KMS-11 (cell line): ENCODE results near the gene HSD3B2.

ENCODE experiments used
- H2AFZ ChIP-seq: fragments of 200-600 bp; sonication (generic); 2 replicates; pipeline ENCODE4 v1.6.1; 2016; ENCODE audit warnings: antibody characterized with exemption, mixed run types, low read depth
- H3K27ac ChIP-seq: fragments of 200-600 bp; sonication (generic); 2 replicates; pipeline ENCODE4 v1.6.1; 2016; ENCODE audit warnings: mild to moderate bottlenecking, mixed run types
- H3K27me3 ChIP-seq: fragments of 200-600 bp; sonication (generic); 2 replicates; pipeline ENCODE4 v1.6.1; 2017; ENCODE audit warnings: mild to moderate bottlenecking, low read depth, mixed run types, moderate library complexity; ENCODE audit not compliant: insufficient read depth
- H3K36me3 ChIP-seq: fragments of 200-600 bp; sonication (generic); 2 replicates; pipeline ENCODE4 v1.6.1; 2017; ENCODE audit warnings: mild to moderate bottlenecking, mixed run types; ENCODE audit not compliant: insufficient read depth
- H3K4me1 ChIP-seq: fragments of 200-600 bp; sonication (generic); 2 replicates; pipeline ENCODE4 v1.6.1; 2016; ENCODE audit warnings: mild to moderate bottlenecking, low read depth, mixed run types; ENCODE audit not compliant: poor library complexity, severe bottlenecking
- H3K4me2 ChIP-seq: fragments of 200-600 bp; sonication (generic); 2 replicates; pipeline ENCODE4 v1.7.0; 2016; ENCODE audit warnings: mild to moderate bottlenecking, mixed run types
- H3K4me3 ChIP-seq: fragments of 200-600 bp; sonication (generic); IDR thresholded peaks from 2 replicates; pipeline ENCODE4 v1.6.1; 2017; ENCODE audit warnings: low read depth, low read length, mixed read lengths; ENCODE audit not compliant: insufficient read depth
- H3K79me2 ChIP-seq: fragments of 200-600 bp; sonication (generic); 2 replicates; pipeline ENCODE4 v1.6.1; 2016; ENCODE audit warnings: low read depth, mixed run types; ENCODE audit not compliant: insufficient read depth
- H3K9ac ChIP-seq: fragments of 200-600 bp; sonication (generic); 2 replicates; pipeline ENCODE4 v1.6.1; 2016; ENCODE audit warnings: mild to moderate bottlenecking, mixed run types
- H4K20me1 ChIP-seq: fragments of 200-600 bp; sonication (generic); 2 replicates; pipeline ENCODE4 v1.6.1; 2016; ENCODE audit warnings: mild to moderate bottlenecking, mixed run types; ENCODE audit not compliant: insufficient read depth
- TF ChIP-seq, protein P1 (sequence below): fragments of 200-600 bp; sonication (generic); conservative IDR thresholded peaks from 2 replicates; pipeline ENCODE4 v1.6.1; 2017; ENCODE audit warnings: low read depth, mild to moderate bottlenecking, antibody characterized with exemption, low read length, moderate library complexity, mixed read lengths

The HSD3B2 gene

DNA sequence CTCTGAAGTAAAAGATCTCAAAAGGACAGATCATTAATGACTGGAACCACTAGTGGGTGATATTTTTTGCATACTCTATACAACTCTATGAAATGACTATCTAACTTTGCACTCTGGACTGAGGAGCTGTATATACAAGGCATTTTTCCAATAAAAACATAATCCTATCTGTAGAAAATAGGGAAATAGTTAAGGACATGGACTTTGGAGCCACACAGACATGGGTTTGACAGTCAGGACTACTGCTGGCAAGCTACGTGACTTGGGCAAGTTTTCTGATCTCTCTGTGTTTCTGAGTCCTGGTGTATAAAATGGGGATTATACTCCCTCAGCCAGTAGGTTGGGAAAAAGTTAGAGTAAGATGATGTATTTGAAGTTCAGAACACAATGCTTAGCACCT lies 20.9 kb upstream of the HSD3B2 start:
- no peak overlapping the region for H3K9ac ChIP-seq
- no peaks in the 10 kb centered on the region for H3K36me3 ChIP-seq
- H3K79me2 ChIP-seq, result no peaks in the 10 kb centered on the region
- no peaks in the 10 kb centered on the region for H4K20me1 ChIP-seq
- no peaks in the 10 kb centered on the region for H3K27me3 ChIP-seq
- H3K4me1 ChIP-seq, result no peaks in the 10 kb centered on the region
- no peak overlapping the region for H3K4me3 ChIP-seq
- TF ChIP-seq, protein P1, sequence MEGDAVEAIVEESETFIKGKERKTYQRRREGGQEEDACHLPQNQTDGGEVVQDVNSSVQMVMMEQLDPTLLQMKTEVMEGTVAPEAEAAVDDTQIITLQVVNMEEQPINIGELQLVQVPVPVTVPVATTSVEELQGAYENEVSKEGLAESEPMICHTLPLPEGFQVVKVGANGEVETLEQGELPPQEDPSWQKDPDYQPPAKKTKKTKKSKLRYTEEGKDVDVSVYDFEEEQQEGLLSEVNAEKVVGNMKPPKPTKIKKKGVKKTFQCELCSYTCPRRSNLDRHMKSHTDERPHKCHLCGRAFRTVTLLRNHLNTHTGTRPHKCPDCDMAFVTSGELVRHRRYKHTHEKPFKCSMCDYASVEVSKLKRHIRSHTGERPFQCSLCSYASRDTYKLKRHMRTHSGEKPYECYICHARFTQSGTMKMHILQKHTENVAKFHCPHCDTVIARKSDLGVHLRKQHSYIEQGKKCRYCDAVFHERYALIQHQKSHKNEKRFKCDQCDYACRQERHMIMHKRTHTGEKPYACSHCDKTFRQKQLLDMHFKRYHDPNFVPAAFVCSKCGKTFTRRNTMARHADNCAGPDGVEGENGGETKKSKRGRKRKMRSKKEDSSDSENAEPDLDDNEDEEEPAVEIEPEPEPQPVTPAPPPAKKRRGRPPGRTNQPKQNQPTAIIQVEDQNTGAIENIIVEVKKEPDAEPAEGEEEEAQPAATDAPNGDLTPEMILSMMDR, result no peak
- H2AFZ ChIP-seq, result no peak overlapping the region
- H3K4me2 ChIP-seq, result no peak overlapping the region
- H3K27ac ChIP-seq, result no peak overlapping the region

DNA sequence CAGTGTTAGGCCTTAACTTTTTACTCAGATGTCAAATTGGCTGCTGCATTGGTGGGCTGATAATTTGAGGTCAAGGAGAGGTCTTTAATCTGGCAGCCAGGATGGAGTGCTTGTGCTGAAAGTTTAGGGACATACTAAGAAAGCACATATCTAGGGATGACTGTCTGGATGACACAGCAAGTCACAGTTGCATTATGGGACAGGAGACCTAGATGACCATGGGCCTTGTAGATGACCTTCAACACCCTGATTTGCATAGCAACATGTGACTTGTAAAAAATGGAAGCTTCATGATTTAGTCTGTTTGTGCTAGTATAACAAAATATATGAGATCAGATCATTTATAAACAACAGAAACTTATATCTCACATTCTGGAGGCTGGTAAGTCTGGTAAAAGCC lies 18.0 kb upstream of the HSD3B2 start:
- Histone ChIP-seq H3K36me3 (no peaks in the 10 kb centered on the region), H3K9ac (no peak overlapping the region)
- TF ChIP-seq, protein P1, result no peak

DNA sequence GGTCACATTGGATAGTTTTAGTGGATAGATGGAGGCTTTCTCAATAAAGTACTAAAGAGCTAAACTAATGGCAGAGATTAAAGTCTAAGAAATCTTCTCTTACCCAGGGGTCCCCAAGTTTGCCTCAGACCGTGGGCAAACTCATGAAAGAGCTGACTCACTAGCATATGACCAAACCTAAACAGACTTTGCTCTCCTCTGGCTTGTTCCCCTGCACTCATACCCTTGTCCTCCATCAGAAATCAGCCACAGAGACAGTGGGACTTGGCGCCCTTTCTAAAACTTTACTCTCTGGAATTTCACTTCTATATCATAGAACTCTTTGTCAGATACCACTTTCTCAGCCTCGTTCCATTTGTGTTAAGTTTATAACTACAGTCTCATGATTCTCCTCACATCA lies 17.0 kb upstream of the HSD3B2 start:
- H3K9ac ChIP-seq, result no peak overlapping the region
- no peaks in the 10 kb centered on the region for H3K4me1 ChIP-seq
- H4K20me1 ChIP-seq, result no peaks in the 10 kb centered on the region
- no peak overlapping the region for H3K4me2 ChIP-seq
- no peaks in the 10 kb centered on the region for H3K79me2 ChIP-seq
- H3K4me3 ChIP-seq, result no peak overlapping the region
- H3K27ac ChIP-seq, result no peak overlapping the region
- H3K36me3 ChIP-seq, result no peaks in the 10 kb centered on the region
- no peak overlapping the region for H2AFZ ChIP-seq
- TF ChIP-seq, protein P1, result no peak
- H3K27me3 ChIP-seq, result no peaks in the 10 kb centered on the region

More for the DNA sequence above, 18.0 kb upstream of the HSD3B2 start:
- H3K4me1 ChIP-seq, result no peaks in the 10 kb centered on the region
- H3K27me3 ChIP-seq, result no peaks in the 10 kb centered on the region
- no peak overlapping the region for H3K4me2 ChIP-seq
- H4K20me1 ChIP-seq, result no peaks in the 10 kb centered on the region
- H3K4me3 ChIP-seq, result no peak overlapping the region
- no peaks in the 10 kb centered on the region for H3K79me2 ChIP-seq
- H2AFZ ChIP-seq, result no peak overlapping the region
- no peak overlapping the region for H3K27ac ChIP-seq

DNA sequence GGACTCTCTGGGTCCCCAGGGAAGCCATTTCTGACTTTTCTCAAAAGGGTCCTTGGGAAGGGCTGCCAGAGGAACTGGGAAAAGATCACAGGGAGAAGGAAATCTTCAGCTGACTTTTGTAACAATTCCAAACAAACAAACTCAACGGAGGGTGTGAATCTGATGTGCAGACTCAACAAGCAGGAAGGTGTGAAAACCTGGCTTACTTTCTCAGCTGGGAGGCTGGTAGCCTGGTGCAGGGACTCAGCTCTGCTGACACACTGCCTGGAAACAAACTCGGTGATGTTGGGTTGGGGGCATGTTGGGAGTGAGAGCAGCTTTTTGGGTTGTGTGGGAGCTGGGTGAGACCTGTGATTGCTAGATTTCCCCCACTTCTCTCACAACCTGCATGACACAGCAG lies 10.2 kb upstream of the HSD3B2 start:
- Histone ChIP-seq H3K79me2 (no peaks in the 10 kb centered on the region), H3K4me2 (no peak overlapping the region), H3K9ac (no peak overlapping the region), H3K36me3 (no peaks in the 10 kb centered on the region), H3K4me3 (no peak overlapping the region), H3K27me3 (no peaks in the 10 kb centered on the region), H4K20me1 (no peaks in the 10 kb centered on the region), H3K4me1 (no peaks in the 10 kb centered on the region), H2AFZ (no peak overlapping the region), H3K27ac (no peak overlapping the region)
- TF ChIP-seq, protein P1, result no peak

DNA sequence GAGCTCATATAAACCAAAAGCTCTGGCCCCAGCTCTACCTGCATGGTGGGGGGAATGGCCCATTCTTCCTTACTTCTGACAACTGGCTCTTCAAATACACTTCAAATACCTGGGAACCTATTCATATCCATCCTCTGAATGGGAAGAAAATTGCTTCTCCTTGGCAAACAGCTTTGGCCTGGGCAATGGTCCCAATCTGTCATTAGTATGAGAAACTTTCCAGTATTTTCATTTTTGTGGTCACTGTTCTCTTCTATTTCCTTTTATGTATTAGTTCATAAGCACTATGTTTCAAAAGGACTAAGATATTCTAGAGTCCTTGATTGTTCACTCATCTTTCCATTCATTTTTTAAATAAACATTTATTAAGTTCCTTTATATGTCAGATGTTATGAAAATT lies 5.2 kb upstream of the HSD3B2 start:
- Histone ChIP-seq H4K20me1 (no peaks in the 10 kb centered on the region), H3K79me2 (no peaks in the 10 kb centered on the region), H3K4me2 (no peak overlapping the region), H3K27me3 (no peaks in the 10 kb centered on the region), H2AFZ (no peak overlapping the region), H3K9ac (no peak overlapping the region), H3K36me3 (no peaks in the 10 kb centered on the region), H3K27ac (no peak overlapping the region), H3K4me1 (no peaks in the 10 kb centered on the region), H3K4me3 (no peak overlapping the region)
- TF ChIP-seq, protein P1, result no peak
